ENCODE measurements around the gene RCE1. TPM values are rescaled to one million over a fixed set of nuclear protein-coding genes. Genes with fewer than 3 reads are reported as not detected.

RCE1 gene
- total RNA-seq, 1 experiment from 2014 or later = 20.4 TPM

- peak overlapping the region; percentile 32 for H3K9ac ChIP-seq (ENCODE audit: low read length)
- no peak overlapping the region for H3K4me3 ChIP-seq (ENCODE audit: low read length)
- H3K4me1 ChIP-seq (ENCODE audit: low read length) = peaks cover 49% of the 10 kb centered on the region
- peaks cover 14% of the 10 kb centered on the region; the same call in 1 of the 2 replicates for H3K36me3 ChIP-seq (ENCODE audit: insufficient read depth, low read length)
- no peaks in the 10 kb centered on the region for H3K9me2 ChIP-seq (replicated peaks; ENCODE audit: insufficient read depth, low read length)
- peaks cover 22% of the 10 kb centered on the region for H4K20me1 ChIP-seq (ENCODE audit: insufficient read depth, low read depth, low read length)
- H3K79me2 ChIP-seq (ENCODE audit: low read length) = peaks cover 60% of the 10 kb centered on the region
- H3K9me3 ChIP-seq (ENCODE audit: low read length) = no peaks in the 10 kb centered on the region
- H3K27ac ChIP-seq (ENCODE audit: low read length) = peak overlapping the region; percentile 8; the same call in 1 of the 2 replicates
- H3K27me3 ChIP-seq (ENCODE audit: low read length) = no peaks in the 10 kb centered on the region
- H2AFZ ChIP-seq (ENCODE audit: low read length) = no peak overlapping the region
- DNase-seq = no peak
- peak overlapping the region; percentile 91 for H3K4me2 ChIP-seq (ENCODE audit: low read depth, low read length, poor library complexity, severe bottlenecking)
Observed at GRCh38 chr11:66840317-66841091, 2.7 kb upstream of the RCE1 start.

DNA sequence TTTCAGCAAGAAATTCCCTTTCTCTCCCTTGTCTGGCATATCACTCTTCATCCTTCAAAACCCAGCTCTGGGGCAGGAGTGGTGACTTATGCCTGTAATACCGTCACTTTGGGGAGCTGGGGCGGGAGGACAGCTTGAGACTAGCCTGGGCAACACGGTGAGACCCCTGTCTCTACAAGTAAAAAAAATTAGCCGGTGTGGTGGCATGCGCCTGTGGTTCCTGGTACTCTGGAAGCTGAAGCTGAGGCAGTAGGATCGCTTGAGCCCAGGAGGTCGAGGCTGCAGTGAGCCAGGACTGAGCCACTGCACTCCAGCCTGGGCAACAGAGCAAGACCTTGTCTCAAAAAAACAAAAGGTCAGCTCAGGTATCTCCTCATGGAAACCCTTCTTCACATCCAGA lies 1.4 kb upstream of the RCE1 start:
- peak overlapping the region; percentile 84 for H3K4me3 ChIP-seq (ENCODE audit: low read length)
- H2AFZ ChIP-seq (ENCODE audit: low read length) = no peak overlapping the region
- peaks cover 42% of the 10 kb centered on the region for H3K4me1 ChIP-seq (ENCODE audit: low read length)
- H3K9me3 ChIP-seq (ENCODE audit: low read length) = no peaks in the 10 kb centered on the region
- H3K9ac ChIP-seq (ENCODE audit: low read length) = peak overlapping the region; percentile 100
- H3K36me3 ChIP-seq (ENCODE audit: insufficient read depth, low read length) = peaks cover 14% of the 10 kb centered on the region; the same call in 1 of the 2 replicates
- peaks cover 60% of the 10 kb centered on the region for H3K79me2 ChIP-seq (ENCODE audit: low read length)
- DNase-seq = peak; percentile 48
- H4K20me1 ChIP-seq (ENCODE audit: insufficient read depth, low read depth, low read length) = peaks cover 22% of the 10 kb centered on the region
- H3K27ac ChIP-seq (ENCODE audit: low read length) = peak overlapping the region; percentile 80
- H3K27me3 ChIP-seq (ENCODE audit: low read length) = no peaks in the 10 kb centered on the region
- peak overlapping the region; percentile 91 for H3K4me2 ChIP-seq (ENCODE audit: low read depth, low read length, poor library complexity, severe bottlenecking)
- H3K9me2 ChIP-seq (replicated peaks; ENCODE audit: insufficient read depth, low read length) = no peaks in the 10 kb centered on the region

DNA sequence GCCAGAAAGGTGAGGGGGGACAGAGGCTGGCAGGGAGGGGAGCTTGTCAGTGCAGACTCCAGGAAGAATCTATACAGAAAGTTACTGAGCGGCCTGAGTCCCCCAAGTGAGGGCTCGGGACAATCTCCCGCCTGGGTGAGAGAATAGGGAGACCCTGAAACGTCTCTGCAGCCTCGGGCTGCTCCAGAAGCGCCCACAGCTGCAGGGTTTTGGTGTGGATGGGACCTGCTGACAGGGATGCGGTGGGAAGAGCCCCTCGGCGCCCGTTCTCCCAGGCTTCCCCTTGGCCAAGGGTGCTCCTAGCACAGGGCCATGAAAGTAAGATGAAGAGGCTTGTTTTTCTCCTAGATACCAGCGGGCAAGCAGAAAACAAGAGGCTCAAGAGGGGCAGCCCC lies 743 bp upstream of the RCE1 start:
- no peaks in the 10 kb centered on the region for H3K9me2 ChIP-seq (replicated peaks; ENCODE audit: insufficient read depth, low read length)
- H3K4me3 ChIP-seq (ENCODE audit: low read length) = peak overlapping the region; percentile 84
- DNase-seq = peak; percentile 49
- peak overlapping the region; percentile 91 for H3K4me2 ChIP-seq (ENCODE audit: low read depth, low read length, poor library complexity, severe bottlenecking)
- no peak overlapping the region for H2AFZ ChIP-seq (ENCODE audit: low read length)
- peaks cover 60% of the 10 kb centered on the region for H3K79me2 ChIP-seq (ENCODE audit: low read length)
- peaks cover 14% of the 10 kb centered on the region; the same call in 1 of the 2 replicates for H3K36me3 ChIP-seq (ENCODE audit: insufficient read depth, low read length)
- peaks cover 22% of the 10 kb centered on the region for H4K20me1 ChIP-seq (ENCODE audit: insufficient read depth, low read depth, low read length)
- no peaks in the 10 kb centered on the region for H3K27me3 ChIP-seq (ENCODE audit: low read length)
- peak overlapping the region; percentile 100 for H3K9ac ChIP-seq (ENCODE audit: low read length)
- no peaks in the 10 kb centered on the region for H3K9me3 ChIP-seq (ENCODE audit: low read length)
- H3K4me1 ChIP-seq (ENCODE audit: low read length) = peaks cover 42% of the 10 kb centered on the region
- H3K27ac ChIP-seq (ENCODE audit: low read length) = peak overlapping the region; percentile 80

- H4K20me1 ChIP-seq (ENCODE audit: insufficient read depth, low read depth, low read length) = peaks cover 22% of the 10 kb centered on the region
- H3K9ac ChIP-seq (ENCODE audit: low read length) = peak overlapping the region; percentile 100
- H3K36me3 ChIP-seq (ENCODE audit: insufficient read depth, low read length) = peaks cover 13% of the 10 kb centered on the region; the same call in 1 of the 2 replicates
- no peaks in the 10 kb centered on the region for H3K9me2 ChIP-seq (replicated peaks; ENCODE audit: insufficient read depth, low read length)
- peaks cover 42% of the 10 kb centered on the region for H3K4me1 ChIP-seq (ENCODE audit: low read length)
- H2AFZ ChIP-seq (ENCODE audit: low read length) = peak overlapping the region; percentile 91; the same call in 1 of the 2 replicates
- peak overlapping the region; percentile 6; the same call in 1 of the 2 replicates for H3K27ac ChIP-seq (ENCODE audit: low read length)
- H3K27me3 ChIP-seq (ENCODE audit: low read length) = no peaks in the 10 kb centered on the region
- H3K79me2 ChIP-seq (ENCODE audit: low read length) = peaks cover 60% of the 10 kb centered on the region
- DNase-seq = no peak
- H3K4me3 ChIP-seq (ENCODE audit: low read length) = peak overlapping the region; percentile 84
- peak overlapping the region; percentile 91 for H3K4me2 ChIP-seq (ENCODE audit: low read depth, low read length, poor library complexity, severe bottlenecking)
- H3K9me3 ChIP-seq (ENCODE audit: low read length) = no peaks in the 10 kb centered on the region
Observed at GRCh38 chr11:66843776-66844495, 695 bp downstream of the RCE1 start.

DNA sequence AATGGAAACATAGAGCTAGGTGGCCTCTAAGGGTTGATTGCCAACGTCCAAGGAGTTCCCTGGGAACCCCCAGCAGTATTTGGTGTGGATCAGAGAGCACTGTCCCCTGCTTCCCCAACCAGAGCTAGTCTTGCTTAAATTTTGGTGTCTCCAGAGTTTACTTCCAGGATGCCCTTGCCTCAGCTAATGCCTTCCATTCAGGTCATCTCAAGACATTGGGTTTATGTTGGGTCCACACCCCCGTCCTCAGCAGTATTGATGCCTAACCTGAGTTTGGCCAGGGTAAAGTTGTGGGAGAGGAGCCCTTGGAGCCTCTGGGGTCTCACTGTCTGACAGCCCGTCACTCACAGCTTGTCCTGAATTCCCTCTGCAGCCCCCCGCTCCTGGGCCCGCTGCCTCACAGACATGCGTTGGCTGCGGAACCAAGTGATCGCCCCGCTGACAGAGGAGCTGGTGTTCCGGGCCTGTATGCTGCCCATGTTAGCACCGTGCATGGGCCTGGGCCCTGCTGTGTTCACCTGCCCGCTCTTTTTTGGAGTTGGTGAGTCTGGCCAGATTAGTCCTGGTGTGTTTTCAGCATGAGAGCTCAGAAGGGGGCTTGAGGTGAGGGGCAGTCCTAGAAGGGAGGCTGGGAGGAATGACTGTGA lies 1.4 kb downstream of the RCE1 start:
- Histone ChIP-seq H3K4me3 (ENCODE audit: low read length) (peak overlapping the region; percentile 84), H3K27me3 (ENCODE audit: low read length) (no peaks in the 10 kb centered on the region), H3K79me2 (ENCODE audit: low read length) (peaks cover 55% of the 10 kb centered on the region), H3K36me3 (ENCODE audit: insufficient read depth, low read length) (peaks cover 6% of the 10 kb centered on the region; the same call in 1 of the 2 replicates), H4K20me1 (ENCODE audit: insufficient read depth, low read depth, low read length) (peaks cover 22% of the 10 kb centered on the region), H2AFZ (ENCODE audit: low read length) (no peak overlapping the region), H3K9ac (ENCODE audit: low read length) (peak overlapping the region; percentile 100), H3K9me3 (ENCODE audit: low read length) (no peaks in the 10 kb centered on the region), H3K27ac (ENCODE audit: low read length) (no peak overlapping the region), H3K4me2 (ENCODE audit: low read depth, low read length, poor library complexity, severe bottlenecking) (peak overlapping the region; percentile 91), H3K9me2 (replicated peaks; ENCODE audit: insufficient read depth, low read length) (no peaks in the 10 kb centered on the region), H3K4me1 (ENCODE audit: low read length) (peaks cover 38% of the 10 kb centered on the region)
- DNase-seq = no peak

- Histone ChIP-seq H4K20me1 (ENCODE audit: insufficient read depth, low read depth, low read length) (peaks cover 22% of the 10 kb centered on the region), H3K27me3 (ENCODE audit: low read length) (no peaks in the 10 kb centered on the region), H2AFZ (ENCODE audit: low read length) (no peak overlapping the region), H3K79me2 (ENCODE audit: low read length) (peaks cover 49% of the 10 kb centered on the region), H3K9me2 (replicated peaks; ENCODE audit: insufficient read depth, low read length) (no peaks in the 10 kb centered on the region), H3K36me3 (ENCODE audit: insufficient read depth, low read length) (peaks cover 6% of the 10 kb centered on the region; the same call in 1 of the 2 replicates), H3K9ac (ENCODE audit: low read length) (no peak overlapping the region), H3K4me1 (ENCODE audit: low read length) (peaks cover 32% of the 10 kb centered on the region), H3K4me3 (ENCODE audit: low read length) (no peak overlapping the region), H3K9me3 (ENCODE audit: low read length) (no peaks in the 10 kb centered on the region), H3K4me2 (ENCODE audit: low read depth, low read length, poor library complexity, severe bottlenecking) (peak overlapping the region; percentile 91), H3K27ac (ENCODE audit: low read length) (no peak overlapping the region)
- DNase-seq = no peak
Observed at GRCh38 chr11:66845143-66845875, 2.1 kb downstream of the RCE1 start.

GRCh38 chr11:66845876-66846212 lies 2.6 kb downstream of the RCE1 start:
- no peaks in the 10 kb centered on the region for H3K9me3 ChIP-seq (ENCODE audit: low read length)
- H3K9me2 ChIP-seq (replicated peaks; ENCODE audit: insufficient read depth, low read length) = no peaks in the 10 kb centered on the region
- H2AFZ ChIP-seq (ENCODE audit: low read length) = no peak overlapping the region
- H3K4me1 ChIP-seq (ENCODE audit: low read length) = peaks cover 26% of the 10 kb centered on the region
- H3K27me3 ChIP-seq (ENCODE audit: low read length) = no peaks in the 10 kb centered on the region
- no peak for DNase-seq
- H3K36me3 ChIP-seq (ENCODE audit: insufficient read depth, low read length) = peaks cover 6% of the 10 kb centered on the region; the same call in 1 of the 2 replicates
- no peak overlapping the region for H3K9ac ChIP-seq (ENCODE audit: low read length)
- peaks cover 43% of the 10 kb centered on the region for H3K79me2 ChIP-seq (ENCODE audit: low read length)
- no peak overlapping the region for H3K4me2 ChIP-seq (ENCODE audit: low read depth, low read length, poor library complexity, severe bottlenecking)
- H4K20me1 ChIP-seq (ENCODE audit: insufficient read depth, low read depth, low read length) = peaks cover 22% of the 10 kb centered on the region
- no peak overlapping the region for H3K27ac ChIP-seq (ENCODE audit: low read length)
- H3K4me3 ChIP-seq (ENCODE audit: low read length) = no peak overlapping the region
